GM19239 (cell line): ENCODE measurements around the gene CYTH4.
A peak's percentile ranks its signal among the peaks of the same experiment; 100 is the strongest.

Source experiments
- DNase-seq: peaks from one replicate; pipeline ENCODE4 v3.0.0; 2011; ENCODE audit warnings: low spot score; ENCODE audit not compliant: insufficient read length
- FAIRE-seq: peaks from 2 replicates; lab custom pipeline; 2011; peaks lifted over from hg19 to GRCh38; lab: Jason Lieb, UNC

The CYTH4 gene

DNA sequence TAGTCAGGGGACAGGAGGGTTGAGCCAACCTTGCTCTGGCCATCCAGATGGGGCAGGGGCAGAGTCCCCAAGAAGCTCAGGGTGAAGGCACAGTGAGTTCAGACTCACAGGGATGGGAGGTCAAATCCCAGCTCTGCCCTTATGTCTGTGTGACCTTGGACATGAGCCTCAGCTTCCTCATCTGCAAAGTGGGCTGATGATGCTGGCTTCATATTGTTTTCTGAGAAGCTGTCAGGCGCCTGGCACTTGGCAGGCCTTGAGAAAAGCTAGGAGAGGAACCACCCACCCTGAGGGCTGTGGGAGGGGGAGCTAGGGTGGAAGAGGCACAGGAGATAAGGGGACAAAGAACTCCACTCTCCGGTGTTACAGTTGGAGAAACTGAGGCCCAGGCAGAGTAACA lies 23.6 kb downstream of the CYTH4 start:
- FAIRE-seq (no peak), DNase-seq (no peak)

DNA sequence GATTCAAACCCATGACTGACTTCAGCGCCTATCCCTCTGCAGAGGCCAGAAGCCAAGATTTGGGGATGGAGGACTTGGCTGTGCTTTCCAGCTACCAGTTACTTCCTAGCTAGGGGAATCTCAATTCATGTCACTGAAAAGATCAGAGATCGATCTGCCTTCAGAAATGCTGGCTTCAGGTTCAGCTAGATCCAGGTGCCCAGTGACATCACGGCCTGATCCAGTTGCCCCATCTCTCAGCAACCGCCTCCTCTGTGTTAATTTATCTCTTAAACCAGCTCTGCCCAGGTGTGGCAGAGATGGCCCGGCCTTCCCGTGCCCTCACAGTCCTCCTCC lies 24.2 kb downstream of the CYTH4 start:
- FAIRE-seq (no peak), DNase-seq (no peak)

DNA sequence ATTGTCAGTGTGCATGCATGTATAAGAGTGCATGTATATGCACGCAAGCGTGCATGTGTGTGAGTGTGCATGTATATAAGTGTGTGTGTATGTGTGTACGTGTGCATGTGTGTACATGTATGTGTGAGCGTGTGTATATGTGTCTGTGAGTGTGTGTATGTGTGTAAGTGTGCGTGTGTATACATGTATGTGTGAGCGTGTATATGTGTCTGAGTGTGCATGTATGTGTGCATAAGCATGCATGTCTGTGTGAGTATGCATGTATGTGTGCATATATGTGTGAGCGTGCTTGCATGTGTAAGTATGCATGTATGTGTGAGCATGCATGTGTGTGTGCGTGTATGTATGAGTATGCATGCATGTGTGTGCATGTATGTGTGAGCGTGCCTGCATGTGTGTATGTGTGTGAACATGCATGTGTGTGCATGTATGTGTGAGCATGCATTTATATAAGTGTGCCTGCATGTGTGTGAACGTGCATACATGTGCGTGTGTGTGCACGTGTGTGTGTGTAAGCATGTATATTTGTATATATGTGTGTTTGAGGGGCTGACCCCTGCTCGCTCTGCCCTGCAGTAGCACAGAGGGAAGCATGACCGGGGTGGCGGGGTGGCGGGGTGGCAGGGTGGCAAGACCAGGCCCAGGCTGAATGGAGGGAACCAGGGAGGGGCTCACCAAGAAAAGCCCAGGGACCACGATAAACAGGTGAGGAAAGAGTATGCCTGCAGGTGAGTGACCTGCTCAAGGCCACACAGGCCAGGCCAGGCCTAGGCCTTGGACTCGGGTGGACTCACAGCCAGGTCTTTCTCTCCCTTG lies 26.3 kb downstream of the CYTH4 start:
- no peak for FAIRE-seq
- no peak for DNase-seq

DNA sequence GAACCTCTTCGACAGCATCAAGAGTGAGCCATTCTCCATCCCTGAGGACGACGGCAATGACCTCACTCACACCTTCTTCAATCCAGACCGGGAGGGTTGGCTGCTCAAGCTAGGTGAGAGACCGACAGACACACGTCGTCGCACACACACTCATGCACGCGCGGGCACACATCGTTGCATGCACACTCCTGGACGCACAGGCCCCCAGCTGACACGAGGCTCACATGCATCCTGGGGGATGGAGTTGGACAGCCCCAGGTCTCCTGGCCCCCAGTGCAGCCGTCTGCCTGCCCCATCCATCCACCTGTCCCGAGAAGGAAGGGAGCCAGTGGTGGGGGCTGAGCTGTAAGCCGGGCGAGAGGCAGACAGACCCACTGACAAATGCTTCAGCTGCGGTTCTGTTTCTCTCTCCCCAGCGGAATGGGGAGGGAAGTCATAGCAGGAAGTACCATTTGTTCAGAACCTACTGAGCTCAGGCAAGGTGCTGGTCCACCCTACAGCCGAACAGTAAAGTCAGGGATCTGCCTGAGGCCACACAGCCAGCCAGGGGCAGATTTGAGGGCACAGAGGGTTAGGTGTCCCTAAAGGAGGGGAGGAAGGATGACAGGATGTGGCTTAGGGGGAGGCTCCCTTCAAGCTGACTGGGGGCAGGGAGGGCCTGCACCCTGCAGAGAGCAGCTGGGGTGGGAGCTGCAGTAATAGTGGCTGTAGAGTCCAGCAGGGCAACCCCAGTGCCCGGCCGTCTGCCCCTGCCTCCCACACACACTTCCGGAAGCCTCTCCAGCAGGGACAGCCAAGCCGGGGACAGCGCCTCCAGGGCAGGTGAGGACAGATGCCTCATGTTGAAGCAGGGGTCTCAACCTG lies 27.1 kb downstream of the CYTH4 start:
- DNase-seq (peak; percentile 67), FAIRE-seq (peak; percentile 89)

DNA sequence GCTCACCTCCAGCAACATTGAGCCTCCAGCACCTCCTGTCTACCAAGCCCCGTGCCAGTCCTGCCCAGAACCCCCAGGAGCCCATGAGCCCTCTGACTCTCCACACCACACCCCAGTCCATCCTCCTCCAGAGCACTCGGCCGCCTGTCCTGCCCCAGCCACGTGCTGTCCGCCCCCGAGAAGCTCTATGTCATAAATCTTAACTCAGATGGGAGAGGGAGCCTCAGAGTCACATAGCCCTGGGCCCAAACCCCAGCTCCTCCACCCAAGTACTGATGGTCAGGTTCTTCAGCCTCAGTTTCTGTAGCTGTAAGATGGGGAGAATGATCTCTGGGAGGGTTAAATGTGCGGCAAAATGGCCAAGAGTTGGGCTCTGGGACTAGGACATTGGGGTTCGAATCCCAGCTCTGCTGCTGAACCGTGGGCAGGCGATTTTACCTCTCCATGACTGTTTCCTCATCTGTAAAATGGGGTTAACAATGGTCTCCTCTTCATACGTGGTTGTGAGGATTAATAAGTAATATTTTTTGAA lies 27.8 kb downstream of the CYTH4 start:
- peak; percentile 39 for FAIRE-seq

DNA sequence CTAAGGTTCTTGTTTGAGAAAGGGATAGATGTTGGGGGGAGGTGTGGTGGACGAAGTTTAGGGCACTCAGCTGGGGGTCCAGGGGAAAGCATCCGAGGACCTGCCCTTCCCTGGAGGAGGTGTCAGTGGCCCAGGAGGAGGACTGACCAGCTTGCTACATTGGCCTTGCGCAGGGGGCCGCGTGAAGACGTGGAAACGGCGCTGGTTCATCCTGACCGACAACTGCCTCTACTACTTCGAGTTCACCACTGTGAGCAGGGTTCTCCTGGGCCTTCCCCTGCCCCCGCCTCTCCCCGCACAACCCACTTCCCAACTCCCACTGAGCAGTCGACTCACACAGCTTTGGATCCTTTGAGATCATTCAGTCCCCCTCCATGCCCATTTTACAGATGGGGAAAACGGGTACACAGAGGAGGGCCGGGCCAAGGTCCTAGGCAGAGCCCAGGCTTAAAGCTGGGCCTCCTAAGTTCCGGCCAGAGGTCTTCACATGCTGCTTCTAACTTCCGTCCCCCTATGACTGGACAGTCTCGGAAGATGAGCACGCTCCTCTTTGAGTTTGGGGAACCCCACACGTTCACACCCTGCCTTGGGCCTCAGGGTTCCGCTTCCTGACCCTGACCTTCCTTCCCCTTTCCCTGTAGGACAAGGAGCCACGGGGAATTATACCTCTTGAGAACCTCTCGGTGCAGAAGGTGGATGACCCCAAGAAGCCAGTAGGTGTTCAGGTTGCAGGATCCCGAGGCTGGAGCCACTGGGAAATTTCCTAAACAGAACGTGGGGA lies 28.7 kb downstream of the CYTH4 start:
- no peak for FAIRE-seq
- no peak for DNase-seq

More for the DNA sequence above, 27.8 kb downstream of the CYTH4 start:
- no peak for DNase-seq

DNA sequence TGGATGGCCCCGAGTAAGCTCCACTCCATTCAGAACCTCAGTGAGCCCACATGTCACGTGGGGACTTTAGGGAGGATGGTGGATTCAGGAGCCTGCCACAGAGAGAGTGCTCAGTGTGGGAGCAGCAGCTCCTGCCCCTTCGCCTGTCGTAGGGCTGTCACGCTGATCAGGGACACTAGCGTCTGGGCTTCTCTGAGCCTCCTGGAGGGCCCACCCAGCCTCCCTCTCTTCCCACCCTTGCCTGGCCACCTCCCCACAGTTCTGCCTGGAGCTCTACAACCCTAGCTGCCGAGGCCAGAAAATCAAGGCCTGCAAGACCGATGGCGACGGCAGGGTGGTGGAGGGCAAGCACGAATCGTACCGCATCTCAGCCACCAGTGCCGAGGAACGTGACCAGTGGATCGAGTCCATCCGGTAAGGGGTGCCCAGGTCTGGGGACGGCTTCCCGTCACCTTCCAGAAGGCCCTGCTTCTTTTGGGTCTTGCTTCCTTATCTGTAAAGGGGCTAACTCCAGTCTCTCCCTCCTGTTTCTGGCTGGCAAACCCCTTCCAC lies 29.5 kb downstream of the CYTH4 start:
- no peak for FAIRE-seq
- DNase-seq = no peak

DNA sequence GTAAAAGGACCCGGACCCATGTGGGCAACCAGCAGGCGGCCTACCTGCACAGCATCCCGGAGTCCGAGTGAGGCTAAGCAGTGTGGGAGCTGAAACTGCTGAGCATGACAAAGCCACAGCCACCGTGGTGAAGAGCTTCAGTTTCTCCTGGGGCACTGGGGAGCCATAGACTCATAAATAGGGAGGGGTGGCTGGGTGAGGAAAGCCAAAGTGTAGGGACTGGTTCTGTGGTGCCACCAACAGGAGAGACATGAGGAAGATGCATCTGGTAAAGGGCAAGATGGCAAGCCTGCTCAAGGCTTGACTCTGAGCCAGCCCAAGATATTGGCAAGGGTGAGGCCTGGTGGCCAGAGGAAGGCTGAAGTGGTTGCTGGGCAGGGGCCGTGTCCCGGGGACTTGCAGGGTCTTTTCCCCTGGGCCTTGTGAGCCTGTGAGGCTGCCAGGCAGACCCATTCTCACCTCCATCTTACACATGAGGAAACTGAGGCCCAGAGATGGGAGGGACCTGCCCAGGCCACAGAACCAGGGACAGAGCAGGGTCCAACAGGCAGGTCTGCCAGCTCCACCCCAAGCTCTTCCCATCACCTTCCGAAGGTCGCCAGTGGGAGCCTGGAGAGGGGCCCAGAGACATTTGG lies 30.4 kb downstream of the CYTH4 start:
- DNase-seq (no peak), FAIRE-seq (no peak)

DNA sequence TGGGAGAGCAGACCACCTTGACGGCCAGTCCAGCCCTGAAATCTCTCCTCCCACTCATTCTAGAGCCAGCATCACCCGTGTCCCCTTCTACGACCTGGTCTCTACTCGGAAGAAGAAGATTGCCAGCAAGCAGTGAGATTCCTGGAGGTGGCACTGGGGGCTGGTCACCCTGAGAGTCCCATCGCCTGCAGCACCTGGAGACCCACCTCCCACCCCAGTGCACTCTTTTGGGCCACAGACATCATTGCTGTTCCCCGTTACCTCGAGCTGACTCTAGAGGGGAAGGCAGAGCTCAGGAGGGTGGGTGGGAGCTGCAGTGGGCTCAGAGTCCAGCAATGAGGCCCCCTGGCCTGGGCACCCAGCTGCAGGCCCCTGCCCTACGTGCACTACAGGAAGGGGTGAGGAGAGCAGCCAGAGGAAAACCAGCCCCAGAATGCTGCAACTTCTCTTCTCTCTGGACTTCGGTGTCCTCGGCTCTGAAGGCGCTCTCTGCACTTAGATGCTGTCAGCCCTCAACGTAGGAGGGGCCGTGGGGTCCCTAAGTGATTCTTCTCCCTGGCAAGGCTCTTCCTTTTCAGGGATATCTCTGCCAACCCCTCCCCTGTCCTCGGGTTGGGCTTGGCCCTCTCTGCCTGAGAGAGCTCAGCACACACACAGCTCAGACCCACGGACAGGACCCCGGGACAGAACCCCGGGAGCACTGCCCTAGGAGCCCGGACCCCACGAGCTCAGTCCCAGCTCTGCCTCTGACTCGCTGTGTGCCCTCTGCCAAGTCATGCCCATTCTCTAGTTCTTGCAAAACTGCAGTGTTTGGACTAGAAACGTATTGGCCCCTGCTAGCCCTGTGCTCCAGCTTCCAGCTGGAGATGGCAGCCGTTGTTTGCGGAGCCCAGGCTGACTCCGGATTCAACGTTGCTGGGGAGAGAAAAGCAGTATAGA lies 31.3 kb downstream of the CYTH4 start:
- FAIRE-seq = no peak
- DNase-seq = no peak

DNA sequence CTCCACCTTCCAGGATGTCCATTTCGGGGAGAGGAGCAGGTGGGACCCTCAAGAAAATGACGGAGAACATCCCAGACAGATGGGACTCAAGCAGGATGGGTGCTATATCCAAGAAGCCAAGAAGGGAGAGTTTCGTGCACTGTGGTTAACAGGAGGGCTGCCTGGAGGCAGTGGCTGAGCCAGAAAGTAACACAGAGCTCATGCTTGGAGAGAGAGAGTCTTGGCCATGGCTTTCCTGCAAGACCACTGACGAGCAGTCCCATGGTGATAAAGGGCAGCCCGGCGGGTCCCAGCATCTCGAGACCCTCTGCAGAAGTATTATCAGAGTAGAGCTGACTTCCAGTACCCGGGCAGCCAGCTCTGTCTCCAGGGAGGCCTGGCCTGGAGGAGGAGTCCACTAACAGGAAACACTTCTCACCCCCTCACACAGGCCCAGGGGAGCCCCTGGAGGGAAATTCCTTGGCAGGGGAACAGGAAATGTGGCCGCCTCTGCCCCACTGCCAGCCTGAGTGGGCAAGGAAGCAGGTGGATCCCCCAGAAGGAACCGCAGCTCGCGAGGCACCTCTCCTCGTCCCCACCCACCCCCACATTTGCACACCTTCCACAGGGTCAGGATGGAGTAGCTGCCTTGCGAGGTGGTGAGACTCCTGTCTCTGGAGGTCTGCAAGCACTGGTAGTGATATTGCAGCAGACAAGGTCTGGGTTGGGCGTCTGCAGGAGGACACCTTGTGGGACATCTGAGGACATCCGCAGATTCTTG lies 32.2 kb downstream of the CYTH4 start:
- FAIRE-seq = peak; percentile 70
- no peak for DNase-seq

DNA sequence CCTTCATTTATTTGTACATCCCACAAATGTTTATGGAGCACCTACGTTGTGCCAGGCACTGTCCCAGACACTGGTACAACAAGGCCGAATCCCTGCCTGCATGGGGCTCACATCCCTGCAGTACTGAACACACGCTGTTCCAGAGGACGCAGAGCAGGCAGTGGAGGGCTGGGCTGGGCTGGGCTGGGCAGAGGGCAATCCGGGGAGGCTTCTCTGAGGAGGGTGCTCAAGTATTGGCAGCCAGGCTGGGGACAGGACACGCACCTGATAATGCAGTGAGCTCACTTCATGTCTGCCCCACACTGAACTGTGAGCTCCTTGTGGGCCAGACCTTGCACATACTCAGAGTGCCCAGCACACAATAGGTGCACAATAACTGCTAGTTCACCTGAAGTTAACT lies 34.1 kb downstream of the CYTH4 start:
- no peak for FAIRE-seq
- DNase-seq = no peak

DNA sequence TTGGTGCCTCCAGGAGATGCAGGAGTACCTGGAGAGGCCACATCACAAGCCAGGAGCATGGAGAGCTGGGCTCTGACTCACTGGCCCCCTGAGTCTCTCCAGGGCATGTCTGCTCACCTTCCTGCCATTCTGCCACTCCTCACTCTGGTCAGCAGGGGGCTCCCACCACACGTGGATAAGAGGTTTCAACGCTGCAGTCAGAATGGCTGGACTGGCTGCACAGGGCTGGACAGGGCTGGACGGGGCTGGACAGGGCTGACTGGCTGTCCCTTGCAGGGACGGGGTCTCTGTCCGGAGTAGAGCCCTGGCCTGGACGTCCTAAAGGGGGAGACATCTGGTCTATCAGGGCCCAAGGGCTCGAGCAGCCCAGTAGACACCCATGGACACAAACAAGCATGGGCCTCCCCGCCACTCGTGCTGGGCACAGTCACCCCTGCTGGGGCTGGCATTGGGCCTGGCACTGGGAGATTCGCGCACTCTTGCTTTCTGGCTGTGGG lies 34.6 kb downstream of the CYTH4 start:
- DNase-seq (peak; percentile 95), FAIRE-seq (peak; percentile 76)

DNA sequence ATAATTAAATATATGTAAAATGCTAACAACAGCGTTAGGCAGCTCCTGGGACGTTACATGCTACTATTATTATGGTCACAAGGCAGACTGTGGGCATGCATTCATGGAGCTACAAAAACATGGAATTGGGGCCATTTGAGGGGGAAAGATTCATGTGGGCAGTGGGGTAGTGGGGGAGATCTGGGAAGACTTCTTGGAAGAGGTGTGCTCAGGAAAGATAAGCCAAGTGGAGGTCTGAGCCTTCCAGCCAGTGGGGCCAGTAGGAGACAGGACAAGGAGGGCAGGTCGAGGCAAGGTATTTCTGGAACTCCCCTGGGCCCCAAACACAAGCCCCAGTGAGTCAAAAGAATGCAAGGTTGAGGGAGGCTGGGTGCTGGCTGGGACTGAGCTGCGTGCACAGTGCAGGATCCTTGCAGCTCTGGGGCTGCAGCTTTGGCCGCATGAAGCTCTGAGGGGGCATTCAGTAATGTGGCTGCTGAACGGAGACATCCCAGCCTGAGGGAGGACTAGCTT lies 35.4 kb downstream of the CYTH4 start:
- DNase-seq (no peak), FAIRE-seq (no peak)

DNA sequence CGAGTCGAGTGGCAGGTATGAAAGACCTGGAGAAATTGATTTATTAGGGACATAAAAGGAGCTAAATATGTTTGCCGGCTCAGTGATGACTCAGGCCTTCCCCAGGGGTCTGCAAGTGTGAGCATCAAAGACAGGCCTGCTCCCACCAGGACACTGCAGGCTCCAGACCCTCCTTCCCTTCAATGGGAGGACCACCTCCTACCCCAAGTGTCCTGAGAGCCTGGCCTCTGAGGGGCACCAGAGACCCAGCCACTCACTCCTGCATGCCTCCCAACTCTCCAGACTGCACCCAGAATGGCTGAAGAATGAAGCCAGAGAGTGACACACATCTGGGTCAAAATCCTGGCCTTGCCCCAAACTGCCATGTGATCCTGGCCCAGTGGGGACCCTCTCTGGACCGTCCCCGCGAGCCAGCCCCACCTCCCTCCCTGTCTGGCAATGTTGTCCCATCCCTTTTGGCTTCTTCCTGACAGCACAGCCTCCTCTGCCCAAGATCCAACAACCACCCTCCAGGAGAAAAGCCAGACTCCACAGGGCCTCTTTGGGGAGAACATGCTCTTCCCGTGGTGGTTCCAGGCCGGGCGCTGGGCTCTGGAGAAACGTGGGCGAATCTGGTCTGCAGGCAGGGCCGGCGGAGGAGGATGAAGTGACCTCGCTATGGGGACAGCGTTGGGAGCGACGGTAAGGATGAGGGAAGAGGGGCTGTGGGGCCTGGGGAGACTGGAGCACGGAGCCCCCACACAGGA lies 36.2 kb downstream of the CYTH4 start:
- FAIRE-seq = no peak

DNA sequence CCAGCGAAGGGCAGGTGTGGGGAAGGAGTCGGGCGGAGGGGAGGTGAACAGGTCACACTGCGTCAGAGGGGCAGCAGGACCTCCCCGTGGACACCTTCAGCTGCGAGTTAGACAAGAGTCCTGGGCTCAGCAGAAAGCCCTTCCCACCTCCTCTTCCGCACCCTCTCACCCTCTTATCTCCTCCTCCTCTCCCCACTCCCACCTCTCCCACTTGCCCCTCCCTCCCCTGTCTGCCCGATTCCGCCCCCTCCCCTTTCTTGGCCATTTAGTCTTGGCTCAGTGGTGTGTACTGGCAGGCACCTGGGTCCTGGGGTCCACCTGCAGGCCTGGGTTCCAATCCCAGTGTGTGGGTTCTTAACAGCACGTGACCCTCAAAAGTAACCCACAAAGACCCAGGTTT lies 37.2 kb downstream of the CYTH4 start:
- FAIRE-seq = no peak
- DNase-seq = no peak

More for the DNA sequence above, 36.2 kb downstream of the CYTH4 start:
- no peak for DNase-seq

DNA sequence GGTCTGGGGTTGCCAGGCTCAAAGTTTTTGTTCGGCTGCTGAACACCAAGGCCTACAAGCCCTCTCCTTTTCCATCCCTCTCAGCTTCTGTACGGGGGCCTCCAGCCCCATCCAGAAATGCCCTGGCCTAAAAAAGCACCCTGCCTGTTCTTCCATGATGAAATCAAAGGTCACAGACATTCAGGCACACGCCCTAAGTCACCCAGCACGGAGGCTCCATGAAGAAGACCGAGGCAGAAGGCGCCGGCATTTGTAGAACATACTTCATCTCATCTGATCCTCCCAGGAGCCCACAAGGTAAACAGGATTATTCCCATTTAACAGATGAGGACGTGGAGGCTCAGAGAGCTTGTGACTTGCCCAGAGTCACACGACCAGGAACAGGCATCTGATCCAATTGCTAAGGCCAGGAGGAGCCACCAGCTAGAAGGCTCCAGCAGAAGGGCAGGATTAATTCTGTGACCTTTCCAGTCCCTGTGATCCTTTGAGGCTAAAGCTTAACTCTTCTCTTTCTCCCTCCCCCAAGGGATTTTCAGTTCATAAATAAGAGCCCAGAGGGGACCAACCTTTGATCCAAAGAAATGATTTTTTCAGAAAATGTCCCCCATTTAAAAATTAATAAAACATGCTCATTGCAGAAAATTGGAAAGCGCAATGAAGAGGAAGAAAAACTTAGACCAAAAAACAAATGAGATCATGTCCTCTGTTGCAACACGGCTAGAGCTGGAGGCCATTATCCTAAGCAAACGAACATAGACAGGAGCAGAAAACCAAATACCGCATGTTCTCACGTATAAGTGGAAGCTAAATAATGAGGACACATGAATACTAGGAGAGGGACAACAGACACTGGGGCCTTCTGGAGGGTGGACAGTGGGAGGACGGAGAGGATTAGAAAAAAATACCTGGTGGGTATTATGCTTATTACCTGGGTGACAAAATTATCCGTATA lies 38.7 kb downstream of the CYTH4 start:
- DNase-seq (no peak), FAIRE-seq (no peak)
